LNCaP clone FGC (cell line): ENCODE measurements around the gene MACROD2.
"Not testable (repeated sequence)": the region's sequence is repeated elsewhere in the genome, so short reads cannot be mapped to it uniquely, and the experiment has no call there.

Experiments
- DNase-seq: peaks from one replicate; pipeline ENCODE4 v3.0.0-alpha.2; 2011; ENCODE audit warnings: low read depth
- H3K4me3 ChIP-seq: 2 replicates; pipeline ENCODE4 v1.5.1; 2011; ENCODE audit warnings: mild to moderate bottlenecking, low read depth, low read length, control low read depth
- TF ChIP-seq, protein P1 (sequence below): IDR thresholded peaks from 2 replicates; pipeline ENCODE4 v1.5.1; 2012; ENCODE audit warnings: mild to moderate bottlenecking; ENCODE audit not compliant: control insufficient read depth, insufficient read depth; ENCODE audit errors: extremely low read depth

Gene MACROD2

DNA sequence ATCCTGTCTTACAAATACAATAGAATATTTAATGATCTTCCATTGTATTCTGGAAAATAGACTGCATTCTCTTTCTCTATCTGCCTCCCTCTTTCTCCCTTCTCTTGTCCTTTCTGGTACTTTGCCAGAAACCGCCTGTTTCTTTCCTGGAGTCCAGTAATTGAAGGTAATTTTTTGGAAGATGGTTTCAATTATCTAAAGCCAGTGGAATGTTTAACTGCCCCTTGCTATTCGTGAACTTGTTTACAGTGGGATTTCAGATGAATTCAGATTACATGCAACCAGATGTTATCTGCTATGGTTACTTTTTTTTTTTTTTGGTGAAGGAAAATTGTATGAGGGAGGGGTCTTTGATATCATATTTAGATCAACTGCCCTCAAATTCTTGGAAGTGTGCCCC, 997.6 kb downstream of the MACROD2 start:
- TF ChIP-seq, protein P1, sequence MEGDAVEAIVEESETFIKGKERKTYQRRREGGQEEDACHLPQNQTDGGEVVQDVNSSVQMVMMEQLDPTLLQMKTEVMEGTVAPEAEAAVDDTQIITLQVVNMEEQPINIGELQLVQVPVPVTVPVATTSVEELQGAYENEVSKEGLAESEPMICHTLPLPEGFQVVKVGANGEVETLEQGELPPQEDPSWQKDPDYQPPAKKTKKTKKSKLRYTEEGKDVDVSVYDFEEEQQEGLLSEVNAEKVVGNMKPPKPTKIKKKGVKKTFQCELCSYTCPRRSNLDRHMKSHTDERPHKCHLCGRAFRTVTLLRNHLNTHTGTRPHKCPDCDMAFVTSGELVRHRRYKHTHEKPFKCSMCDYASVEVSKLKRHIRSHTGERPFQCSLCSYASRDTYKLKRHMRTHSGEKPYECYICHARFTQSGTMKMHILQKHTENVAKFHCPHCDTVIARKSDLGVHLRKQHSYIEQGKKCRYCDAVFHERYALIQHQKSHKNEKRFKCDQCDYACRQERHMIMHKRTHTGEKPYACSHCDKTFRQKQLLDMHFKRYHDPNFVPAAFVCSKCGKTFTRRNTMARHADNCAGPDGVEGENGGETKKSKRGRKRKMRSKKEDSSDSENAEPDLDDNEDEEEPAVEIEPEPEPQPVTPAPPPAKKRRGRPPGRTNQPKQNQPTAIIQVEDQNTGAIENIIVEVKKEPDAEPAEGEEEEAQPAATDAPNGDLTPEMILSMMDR = no peak
- H3K4me3 ChIP-seq = no peak overlapping the region
- no peak for DNase-seq

DNA sequence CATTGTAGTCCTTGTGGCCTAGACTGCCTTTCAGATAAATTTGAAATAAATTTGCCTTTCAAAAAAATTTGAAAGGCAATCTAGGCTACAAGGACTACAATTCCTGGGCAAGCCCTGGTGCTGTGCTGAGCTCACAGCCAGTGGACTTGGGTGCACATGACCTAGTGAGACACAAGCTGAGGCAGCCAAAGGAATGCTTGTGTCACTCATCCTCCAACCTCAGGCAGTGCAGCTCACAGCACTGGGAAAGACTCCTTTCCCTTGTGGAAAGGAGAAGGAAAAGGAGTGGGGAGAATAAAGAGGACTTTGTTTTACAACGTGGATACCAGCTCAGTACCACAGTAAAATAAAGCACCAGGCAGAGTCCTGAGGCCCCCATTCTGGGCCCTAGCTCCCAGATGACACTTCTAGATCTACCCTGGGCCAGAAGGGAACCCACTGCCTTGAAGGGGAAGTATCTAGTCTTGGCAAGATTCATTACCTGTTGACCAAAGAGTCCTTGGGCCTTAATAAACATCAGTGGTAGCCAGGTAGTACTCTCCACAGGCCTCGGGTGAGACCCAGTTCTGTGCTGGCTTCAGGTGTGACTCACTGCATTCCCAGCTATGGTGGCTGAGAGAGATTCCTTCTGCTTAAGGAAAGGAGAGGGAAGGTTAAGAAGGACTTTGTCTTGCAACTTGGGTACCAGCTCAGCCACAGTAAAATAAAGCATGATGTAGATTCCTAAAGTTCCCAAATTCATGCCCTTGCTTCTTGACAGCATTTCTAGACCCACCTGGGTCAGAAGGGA, 1001.8 kb downstream of the MACROD2 start:
- TF ChIP-seq, protein P1 = no peak
- no peak overlapping the region for H3K4me3 ChIP-seq
- DNase-seq = no peak

DNA sequence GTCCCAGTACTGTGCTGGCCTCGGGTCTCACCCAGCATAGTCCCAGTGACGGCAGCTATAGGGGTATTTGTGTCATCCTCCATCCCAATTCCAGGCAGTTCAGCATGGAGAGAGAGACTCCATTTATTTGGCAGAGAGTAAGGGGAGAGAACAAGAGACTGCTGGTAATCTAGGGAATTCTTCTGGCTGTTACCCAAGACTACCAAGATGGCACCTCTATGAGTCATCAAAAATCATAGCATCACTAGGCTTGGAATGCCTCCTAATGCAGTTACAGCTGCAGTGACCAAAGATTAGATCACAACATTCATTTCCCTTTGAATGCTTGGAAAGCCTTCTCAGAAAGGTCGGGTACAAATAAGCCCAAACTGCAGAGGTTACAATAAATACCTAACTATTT, 1002.5 kb downstream of the MACROD2 start:
- TF ChIP-seq, protein P1 = no peak
- DNase-seq = no peak
- H3K4me3 ChIP-seq = no peak overlapping the region

DNA sequence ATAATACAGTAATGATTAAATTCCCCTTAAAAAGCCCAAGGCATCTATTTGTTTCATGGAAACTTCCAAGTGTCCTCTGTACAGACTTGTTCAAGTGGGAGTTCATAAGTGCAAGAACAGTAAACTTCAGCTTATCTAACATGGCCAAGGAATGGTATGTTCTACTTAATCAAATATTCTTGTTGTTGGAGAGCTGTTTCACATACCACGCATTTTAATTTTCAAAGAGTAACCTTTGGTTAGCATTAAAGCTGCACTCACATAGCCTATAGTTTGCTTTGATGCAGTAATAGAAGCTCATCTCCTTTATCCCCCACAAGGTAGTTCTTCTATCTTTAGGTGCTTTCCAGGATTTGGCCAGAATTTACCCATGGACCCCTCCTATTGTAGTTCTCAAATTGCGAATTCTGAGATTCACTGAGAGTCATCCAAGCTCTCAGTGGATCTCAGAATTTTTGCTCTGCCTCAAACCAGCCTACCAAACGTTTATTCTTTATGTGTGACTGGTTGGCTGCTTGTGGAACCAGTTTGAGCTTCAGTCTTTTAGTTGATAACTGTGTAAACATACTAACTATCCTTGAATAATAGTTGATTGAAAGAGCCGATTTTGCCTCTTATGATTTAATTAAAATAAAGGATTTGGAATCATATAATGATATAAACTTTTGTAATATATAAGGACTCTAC, 1010.1 kb downstream of the MACROD2 start:
- no peak overlapping the region for H3K4me3 ChIP-seq
- TF ChIP-seq, protein P1 = no peak
- DNase-seq = no peak

DNA sequence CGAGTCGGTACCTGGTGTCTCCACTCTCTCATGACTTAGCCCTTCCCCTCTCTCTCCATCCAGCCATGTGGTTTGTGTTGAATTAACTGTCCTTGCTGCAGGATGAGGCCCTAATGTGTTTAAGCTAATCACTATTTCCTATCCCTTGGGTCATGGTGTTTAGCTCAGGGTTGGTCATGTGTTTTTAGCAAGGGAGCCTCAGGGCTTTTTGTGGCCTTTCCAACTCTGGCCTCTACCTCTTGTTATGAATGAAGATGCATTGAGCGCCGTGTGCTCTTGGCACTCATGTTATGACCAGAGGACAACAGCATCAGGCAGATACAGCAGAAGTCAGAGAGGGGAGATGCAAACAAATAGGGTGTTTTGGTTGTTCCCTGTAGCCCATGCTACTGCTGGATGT, 1016.3 kb downstream of the MACROD2 start:
- H3K4me3 ChIP-seq = no peak overlapping the region
- TF ChIP-seq, protein P1 = no peak
- DNase-seq = no peak

DNA sequence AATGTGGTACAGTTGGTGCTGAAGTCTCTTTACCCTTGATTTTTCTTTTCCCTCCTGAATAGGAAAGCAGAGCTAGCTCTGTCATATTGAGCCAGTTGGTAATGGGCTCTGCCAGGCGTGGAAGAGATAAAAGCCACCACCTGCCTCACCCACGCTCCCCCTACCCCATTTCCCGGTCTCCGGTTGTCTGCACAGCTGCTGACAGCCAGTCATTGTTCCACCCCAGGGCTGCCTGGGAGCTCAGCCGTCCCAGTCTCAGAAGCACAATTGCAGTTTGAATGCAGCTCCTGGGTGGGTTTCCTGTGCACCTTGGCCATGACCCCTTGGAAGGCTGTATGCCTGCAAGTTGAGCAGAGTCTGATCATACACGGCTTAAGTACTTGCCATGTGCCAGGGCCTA, 1017.2 kb downstream of the MACROD2 start:
- TF ChIP-seq, protein P1 = no peak
- no peak for DNase-seq
- H3K4me3 ChIP-seq = no peak overlapping the region

DNA sequence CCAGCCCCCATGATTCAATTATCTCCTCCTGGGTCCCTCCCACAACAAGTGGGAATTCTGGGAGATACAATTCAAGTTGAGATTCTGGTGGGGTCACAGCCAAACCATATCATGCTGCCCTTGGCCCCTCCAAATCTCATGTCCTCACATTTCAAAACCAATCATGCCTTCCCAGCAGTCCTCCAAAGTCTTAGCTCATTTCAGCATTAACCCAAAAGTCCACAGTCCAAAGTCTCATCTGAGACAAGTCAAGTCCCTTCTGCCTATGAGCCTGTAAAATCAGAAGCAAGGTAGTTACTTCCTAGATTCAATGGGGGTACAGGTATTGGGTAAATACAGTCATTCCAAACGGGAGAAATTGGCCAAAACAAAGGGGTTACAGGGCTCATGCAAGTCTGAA, 1021.6 kb downstream of the MACROD2 start:
- DNase-seq, H3K4me3 ChIP-seq: not testable (repeated sequence)
